GM23248 (cell line): Measurements from ENCODE around the gene FAM131C.

Experiments
- EZH2 ChIP-seq: fragments of 200-600 bp; sonication (generic); IDR thresholded peaks from 2 replicates; pipeline ENCODE4 v1.6.1; 2018; ENCODE audit warnings: antibody characterized with exemption, mild to moderate bottlenecking; ENCODE audit not compliant: insufficient read depth, poor library complexity, severe bottlenecking
- EZH2phosphoT487 ChIP-seq: fragments of 200-600 bp; sonication (generic); IDR thresholded peaks from 2 replicates; pipeline ENCODE4 v1.6.1; 2018; ENCODE audit warnings: antibody characterized with exemption, moderate library complexity, mild to moderate bottlenecking, low read depth; ENCODE audit not compliant: insufficient read depth

- TF ChIP-seq EZH2 (no peak), EZH2phosphoT487 (no peak)
Measured at GRCh38 chr1:16120407-16120806, 47.0 kb upstream of the FAM131C start.
